Right hindlimb (tissue), 1 donor: ENCODE results near the gene LPCAT1.
"Not testable (repeated sequence)": the region's sequence is repeated elsewhere in the genome, so short reads cannot be mapped to it uniquely, and the experiment has no call there.

ENCODE experiments used
- DNase-seq: peaks from one replicate; pipeline ENCODE4 v3.0.0-alpha.2; 2018

The LPCAT1 gene

DNA sequence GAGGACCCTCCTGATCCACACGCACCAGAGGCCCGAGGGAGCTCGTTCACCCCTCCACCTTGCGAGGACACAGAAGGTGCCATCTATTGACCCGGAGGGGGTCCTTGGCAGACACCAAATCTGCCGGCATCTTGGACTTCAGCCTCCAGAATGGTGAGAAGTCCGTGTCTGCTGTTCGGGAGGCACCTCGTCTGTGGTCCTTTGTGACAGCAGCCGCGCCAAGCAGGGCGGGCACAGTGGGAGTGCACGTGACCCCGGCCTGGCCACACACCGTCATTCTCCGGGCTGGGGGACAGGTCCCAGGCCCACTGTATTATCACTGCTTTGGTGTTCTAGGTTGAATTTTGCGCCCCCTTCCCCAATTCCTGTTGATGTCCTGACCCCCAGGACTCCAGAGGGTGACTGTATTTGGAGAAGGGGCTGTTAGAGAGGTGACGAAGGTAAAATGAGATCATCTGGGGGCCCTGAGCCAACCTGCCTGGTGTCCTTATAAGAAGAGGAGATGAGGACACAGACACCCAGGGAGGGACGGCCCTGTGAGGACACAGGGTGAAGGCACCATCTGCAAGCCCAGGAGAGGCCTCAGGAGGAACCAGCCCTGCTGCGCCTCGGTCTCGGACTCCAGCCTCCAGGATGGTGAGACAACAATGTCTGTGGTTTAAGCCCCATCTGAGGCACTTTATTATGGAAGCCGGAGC lies 15.7 kb downstream of the LPCAT1 start:
- peak; percentile 12 for DNase-seq

DNA sequence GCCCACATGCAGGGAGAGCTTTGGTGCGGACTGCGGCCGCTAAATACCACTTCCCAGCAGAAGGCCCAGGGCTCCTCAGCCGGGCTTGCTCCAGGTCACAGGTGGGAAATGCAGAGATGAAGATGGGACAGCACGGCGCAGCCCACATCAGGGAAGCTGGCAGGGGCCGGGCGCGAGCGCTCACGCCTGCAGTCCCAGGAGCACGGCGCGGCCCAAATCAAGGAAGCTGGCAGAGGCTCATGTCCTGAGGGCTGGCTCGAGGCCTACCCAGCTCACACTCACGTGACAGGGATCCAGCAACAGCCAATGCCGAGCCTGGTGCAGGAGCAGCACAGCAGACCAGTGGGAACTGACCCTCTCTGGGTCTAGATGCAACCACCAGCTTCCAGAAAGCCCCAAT lies 16.3 kb downstream of the LPCAT1 start:
- DNase-seq = peak; percentile 12

GRCh38 chr5:1507014-1507375 lies 16.8 kb downstream of the LPCAT1 start:
- peak; percentile 7 for DNase-seq

DNA sequence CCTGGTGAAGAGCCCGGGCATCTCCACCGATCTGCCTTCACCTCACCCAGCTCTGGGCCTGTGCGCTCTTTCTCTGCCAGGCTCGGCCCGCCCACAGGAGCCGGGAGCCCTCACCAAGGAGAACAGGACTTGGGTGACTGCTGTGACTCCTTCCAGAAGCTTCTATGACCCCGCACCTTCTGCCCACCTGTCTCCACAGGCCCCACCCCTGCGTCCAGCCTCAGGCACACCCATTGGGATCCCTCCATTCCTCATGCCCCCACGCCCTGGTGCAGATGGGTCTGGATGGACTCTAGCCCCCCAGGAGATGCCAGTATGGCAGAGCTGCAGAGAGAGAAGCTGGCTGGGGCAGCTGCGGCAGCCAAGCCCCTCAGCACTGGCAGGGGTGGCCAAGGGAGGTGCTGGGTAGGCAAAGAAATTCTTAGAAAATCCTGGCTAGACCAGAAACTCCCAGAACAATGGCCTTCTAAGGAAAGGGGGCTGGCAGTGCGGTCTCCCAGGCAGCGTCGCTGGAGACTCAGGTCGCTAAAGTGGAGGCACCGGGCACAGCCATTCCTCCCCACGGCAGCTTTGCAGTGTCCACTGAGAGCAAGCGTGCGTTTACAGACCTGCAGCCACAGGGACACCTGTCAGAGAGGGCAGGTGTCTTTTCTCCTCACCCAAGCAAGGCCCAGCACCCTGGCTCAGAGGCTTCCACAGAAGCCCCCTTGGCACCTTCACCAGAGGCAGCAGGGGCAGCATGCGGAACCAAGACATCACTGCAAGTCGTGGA lies 17.3 kb downstream of the LPCAT1 start:
- DNase-seq = no peak

DNA sequence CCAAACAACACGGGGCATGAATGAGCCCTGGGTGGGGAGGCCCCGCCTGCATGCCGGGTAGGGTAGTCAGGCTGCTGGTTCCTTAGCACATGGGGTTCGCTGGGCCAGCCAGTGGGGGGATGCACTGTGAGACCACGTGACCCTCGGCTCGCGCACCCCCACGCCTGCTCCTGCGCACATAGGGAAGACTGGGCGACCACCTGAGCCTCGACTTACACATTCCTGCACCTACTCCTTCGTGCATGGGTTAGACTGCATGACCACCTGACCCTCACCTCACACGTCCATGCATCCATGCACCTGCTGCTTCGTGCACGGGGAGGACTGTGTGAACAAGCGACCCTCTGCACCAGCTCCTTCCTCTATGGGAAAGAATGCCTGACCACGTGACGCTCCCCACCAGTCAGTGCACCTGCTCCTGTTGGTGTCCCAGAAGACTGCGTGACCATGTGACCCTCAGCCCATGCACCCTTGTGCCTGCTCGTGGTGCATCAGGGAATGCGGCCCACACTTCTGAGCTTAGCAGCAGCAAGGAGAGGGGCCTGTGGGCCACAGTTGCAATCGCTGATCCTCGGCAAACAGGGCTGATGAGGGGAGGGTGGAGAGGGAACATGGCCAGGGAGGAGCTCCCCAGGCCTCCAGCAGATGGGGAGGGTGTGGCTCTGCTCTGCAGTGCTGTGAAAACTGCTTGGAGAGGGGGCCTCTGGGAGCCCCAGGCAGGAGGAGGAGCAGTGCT lies 18.1 kb downstream of the LPCAT1 start:
- DNase-seq = peak; percentile 52

DNA sequence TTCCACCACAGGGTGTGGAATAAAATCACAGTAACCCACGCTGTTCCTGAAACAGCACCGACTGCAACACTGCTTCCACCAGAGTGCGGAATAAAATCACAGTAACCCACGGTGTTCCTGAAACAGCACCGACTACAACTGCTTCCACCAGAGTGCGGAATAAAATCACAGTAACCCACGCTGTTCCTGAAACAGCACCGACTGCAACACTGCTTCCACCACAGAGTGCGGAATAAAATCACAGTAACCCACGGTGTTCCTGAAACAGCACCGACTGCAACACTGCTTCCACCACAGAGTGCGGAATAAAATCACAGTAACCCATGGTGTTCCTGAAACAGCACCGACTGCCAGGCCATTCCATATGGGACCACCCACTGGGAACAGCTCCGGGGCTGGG lies 18.7 kb downstream of the LPCAT1 start:
- DNase-seq = not testable (repeated sequence)

DNA sequence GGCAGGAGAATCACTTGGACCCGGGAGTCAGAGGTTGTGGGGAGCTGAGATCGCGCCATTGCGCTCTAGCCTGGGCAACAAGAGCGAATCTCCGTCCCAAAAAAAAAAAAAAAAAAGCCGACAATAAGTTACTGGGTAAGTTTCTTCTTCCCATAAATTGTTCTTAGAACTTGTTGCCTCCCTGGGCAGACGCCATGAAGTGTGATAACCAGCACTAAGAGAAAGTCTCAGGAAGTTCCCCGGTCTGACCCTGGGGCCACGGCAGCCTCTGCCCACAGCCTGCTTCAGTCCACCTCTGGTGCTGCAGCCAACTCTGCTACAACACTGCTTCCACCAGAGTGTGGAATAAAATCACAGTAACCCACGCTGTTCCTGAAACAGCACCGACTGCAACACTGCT lies 19.1 kb downstream of the LPCAT1 start:
- DNase-seq = no peak

- no peak for DNase-seq
Measured at GRCh38 chr5:1504069-1504595, 19.6 kb downstream of the LPCAT1 start.

- no peak for DNase-seq
Measured at GRCh38 chr5:1503241-1504068, 20.3 kb downstream of the LPCAT1 start.

- DNase-seq = no peak
Measured at GRCh38 chr5:1502737-1503120, 21.0 kb downstream of the LPCAT1 start.

- DNase-seq = no peak
Measured at GRCh38 chr5:1502046-1502736, 21.6 kb downstream of the LPCAT1 start.

- no peak for DNase-seq
Measured at GRCh38 chr5:1501372-1502045, 22.3 kb downstream of the LPCAT1 start.

GRCh38 chr5:1500411-1501091 lies 23.2 kb downstream of the LPCAT1 start:
- DNase-seq = peak; percentile 85

- no peak for DNase-seq
Measured at GRCh38 chr5:1499851-1500250, 23.9 kb downstream of the LPCAT1 start.

- no peak for DNase-seq
Measured at GRCh38 chr5:1498623-1499416, 24.9 kb downstream of the LPCAT1 start.

DNA sequence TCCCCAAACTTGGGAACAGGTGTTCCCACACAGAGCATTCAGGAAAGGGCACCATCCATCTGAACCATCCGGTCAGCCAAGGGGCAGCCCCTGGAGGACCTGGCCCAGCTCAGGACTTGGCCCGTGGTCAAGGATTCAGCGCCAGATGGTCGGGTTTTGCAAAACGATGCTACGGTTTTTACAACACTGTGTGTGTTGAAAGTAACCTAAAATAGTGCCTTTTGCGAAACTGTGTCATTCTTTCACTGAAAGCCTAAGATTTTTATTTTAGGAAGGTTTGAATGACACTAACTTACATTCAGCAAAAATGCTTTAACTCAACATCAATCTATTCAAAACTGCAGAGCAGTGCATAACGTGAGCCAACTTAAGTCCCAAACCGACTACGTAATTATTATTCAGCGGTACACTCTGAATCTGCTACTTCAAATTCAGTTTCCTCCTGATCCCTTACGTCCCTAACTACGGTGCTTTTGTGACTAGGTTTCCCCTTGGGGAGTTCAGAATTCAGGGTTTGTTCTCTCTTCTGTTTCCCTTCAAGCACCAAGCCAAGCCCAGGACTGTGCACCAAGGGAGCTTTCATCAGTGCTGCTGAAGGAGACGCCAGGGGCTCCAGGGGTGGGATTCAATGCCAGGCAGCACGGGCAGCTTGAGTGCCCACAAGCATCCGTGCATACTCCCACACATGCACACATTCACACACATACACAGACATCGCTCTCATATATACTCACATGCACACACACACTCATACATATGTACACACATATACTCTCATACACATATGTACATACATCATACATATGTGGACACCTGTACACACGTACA lies 25.8 kb downstream of the LPCAT1 start:
- DNase-seq = no peak

GRCh38 chr5:1497242-1497777 lies 26.4 kb downstream of the LPCAT1 start:
- DNase-seq = no peak

DNA sequence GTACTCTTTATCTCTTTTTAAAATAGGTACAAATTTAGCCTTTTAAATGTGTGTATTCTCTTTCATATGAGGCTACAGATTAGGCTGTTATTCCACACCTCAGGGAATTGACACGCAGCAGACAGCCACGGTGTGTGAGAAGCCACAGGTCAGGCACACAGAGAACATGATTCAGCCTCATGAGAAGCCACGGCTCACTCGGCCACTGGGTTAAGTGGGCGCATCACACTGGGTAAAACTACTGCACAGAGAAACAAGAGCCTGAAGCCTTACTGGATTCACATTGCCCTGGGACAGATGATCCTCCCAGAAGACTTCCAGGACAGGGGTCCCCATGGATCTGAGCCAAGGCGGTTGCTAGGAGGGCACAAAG lies 28.2 kb downstream of the LPCAT1 start:
- no peak for DNase-seq
